Measurements from ENCODE around the gene COMT.
A peak's percentile ranks its signal among the peaks of the same experiment; 100 is the strongest.

The COMT gene

DNA sequence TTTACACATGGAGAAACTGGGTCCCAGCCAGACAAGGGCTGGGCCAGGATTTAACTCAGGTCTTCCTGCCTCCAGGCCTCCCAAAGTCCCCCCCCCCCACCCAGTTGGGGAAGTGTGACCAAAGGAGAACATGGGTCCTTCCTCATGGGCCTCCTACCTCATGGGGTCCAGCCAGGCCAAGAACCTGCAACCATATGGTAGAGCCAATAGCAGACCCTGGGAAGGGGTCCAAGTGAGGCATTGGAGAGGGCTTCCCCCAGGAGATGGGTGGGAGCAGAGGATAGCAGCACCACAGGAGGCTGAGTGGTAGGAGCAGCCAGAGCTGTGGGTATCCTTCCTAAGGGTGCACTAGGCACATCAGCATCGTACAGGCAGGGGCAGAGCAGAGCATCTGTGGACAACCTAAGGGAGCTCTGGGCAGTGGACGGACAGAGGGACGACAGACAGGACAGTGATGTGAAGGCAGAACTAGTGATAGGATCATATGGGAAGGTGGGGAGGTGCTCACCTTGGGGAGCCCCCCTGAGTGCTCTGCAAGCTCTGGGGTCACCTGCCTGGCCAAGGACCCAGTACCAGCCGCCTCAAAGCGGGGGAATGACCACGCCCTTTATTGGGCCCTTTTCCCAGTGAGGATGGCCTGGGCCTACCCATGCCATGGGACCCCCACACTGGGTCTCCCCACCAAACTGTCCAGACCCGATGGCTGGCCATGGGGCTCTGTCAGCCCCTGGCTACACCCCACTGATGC lies 70.6 kb downstream of the COMT start:
- no peak for DNase-seq (ENCODE audit: low read depth)
- no peak overlapping the region for H3K4me3 ChIP-seq (ENCODE audit: low read depth, low read length)
- TF ChIP-seq, protein P1, sequence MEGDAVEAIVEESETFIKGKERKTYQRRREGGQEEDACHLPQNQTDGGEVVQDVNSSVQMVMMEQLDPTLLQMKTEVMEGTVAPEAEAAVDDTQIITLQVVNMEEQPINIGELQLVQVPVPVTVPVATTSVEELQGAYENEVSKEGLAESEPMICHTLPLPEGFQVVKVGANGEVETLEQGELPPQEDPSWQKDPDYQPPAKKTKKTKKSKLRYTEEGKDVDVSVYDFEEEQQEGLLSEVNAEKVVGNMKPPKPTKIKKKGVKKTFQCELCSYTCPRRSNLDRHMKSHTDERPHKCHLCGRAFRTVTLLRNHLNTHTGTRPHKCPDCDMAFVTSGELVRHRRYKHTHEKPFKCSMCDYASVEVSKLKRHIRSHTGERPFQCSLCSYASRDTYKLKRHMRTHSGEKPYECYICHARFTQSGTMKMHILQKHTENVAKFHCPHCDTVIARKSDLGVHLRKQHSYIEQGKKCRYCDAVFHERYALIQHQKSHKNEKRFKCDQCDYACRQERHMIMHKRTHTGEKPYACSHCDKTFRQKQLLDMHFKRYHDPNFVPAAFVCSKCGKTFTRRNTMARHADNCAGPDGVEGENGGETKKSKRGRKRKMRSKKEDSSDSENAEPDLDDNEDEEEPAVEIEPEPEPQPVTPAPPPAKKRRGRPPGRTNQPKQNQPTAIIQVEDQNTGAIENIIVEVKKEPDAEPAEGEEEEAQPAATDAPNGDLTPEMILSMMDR (IDR thresholded peaks at IDR 0.05; ENCODE audit: control insufficient read depth, extremely low read depth, insufficient read depth): no peak

DNA sequence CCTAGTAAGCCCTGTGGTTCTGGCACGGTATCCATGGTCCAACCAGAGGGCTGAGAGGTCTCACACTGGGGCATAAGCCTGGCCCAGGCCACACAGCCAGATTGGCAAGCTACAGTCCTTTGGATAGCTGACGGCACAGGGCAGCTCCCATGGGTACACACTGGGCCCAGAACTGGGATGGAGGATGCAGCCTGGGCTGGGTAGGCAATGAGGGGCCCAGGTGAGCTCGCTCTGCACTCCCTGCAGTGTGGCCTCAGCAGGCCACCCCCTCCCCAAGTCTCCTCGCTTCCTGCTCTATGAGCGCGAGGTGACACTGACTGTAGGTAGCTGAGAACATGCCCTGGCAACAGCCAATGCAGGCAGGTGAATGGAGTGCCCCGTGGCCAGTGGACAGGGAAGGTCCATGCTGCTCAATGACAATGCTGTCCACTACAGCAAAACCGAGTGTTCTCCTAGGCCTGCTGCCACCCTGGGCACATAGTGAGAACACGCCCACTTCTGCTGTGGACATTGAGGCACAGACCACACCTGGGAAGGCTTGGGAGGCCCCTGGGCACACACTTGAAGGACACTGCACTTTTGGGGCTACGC lies 71.3 kb downstream of the COMT start:
- TF ChIP-seq, protein P1 (IDR thresholded peaks at IDR 0.05; ENCODE audit: control insufficient read depth, extremely low read depth, insufficient read depth): no peak
- DNase-seq (ENCODE audit: low read depth): no peak
- no peak overlapping the region for H3K4me3 ChIP-seq (ENCODE audit: low read depth, low read length)

DNA sequence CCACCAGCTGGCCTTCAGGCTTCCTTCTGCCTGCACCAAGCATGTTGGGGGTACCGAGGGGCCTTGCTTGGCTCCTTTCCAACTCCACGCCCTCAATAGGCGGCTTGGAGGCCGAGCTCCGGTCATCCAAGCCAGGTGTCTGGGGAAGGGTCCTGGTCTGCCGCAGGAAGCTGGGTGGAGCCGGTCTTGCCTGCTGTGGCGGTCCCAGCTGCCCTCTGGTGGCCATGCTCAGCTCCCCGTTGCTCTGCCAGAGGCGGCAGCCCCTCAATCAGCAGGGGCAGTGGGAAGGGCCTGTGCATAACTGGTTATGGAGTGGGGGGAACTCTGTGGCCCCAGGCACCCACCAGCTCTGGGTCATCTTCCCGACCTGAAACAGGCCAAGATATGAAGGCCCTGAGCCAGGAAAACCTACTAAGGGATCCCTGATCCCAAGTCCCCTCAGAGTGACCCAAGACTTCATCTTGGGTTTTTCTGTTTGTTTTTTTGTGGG lies 71.9 kb downstream of the COMT start:
- no peak overlapping the region for H3K4me3 ChIP-seq (ENCODE audit: low read depth, low read length)
- DNase-seq (ENCODE audit: low read depth): no peak
- TF ChIP-seq, protein P1 (IDR thresholded peaks at IDR 0.05; ENCODE audit: control insufficient read depth, extremely low read depth, insufficient read depth): 0 out of 2 replicates have a peak, but pooled peaks have one; percentile 11

DNA sequence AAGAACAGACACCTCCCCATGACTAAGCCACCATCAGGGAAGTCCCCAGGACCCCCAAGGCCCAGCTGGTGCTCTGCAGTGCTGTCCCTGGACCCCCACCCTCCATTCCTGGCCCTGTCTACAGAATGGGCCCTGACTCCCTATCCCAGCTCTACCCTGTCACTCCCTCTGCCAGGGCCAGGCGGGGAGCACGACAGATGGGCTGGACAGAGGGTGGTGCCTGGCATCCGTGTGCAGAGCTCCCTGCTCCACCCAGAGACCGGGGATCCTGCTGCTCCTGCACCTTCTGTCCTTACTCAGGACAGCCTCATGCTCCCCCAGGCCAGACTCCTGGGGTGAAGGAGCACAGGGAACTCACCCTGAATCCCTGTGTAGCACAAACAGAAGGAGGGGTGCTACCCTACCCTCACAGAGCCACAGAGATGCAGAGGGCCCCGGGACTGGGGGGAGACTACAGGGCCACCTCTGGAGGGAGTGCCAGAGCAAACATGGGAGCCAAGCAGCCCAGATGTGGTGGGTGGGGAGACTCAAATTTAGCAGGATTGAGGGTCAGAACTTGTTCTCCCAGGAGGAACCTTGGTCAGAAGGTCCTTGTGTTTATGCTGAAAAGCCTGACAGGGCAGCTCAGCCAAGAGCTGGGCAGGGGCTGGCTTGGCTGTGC lies 73.1 kb downstream of the COMT start:
- no peak for DNase-seq (ENCODE audit: low read depth)
- no peak overlapping the region for H3K4me3 ChIP-seq (ENCODE audit: low read depth, low read length)
- TF ChIP-seq, protein P1 (IDR thresholded peaks at IDR 0.05; ENCODE audit: control insufficient read depth, extremely low read depth, insufficient read depth): no peak

DNA sequence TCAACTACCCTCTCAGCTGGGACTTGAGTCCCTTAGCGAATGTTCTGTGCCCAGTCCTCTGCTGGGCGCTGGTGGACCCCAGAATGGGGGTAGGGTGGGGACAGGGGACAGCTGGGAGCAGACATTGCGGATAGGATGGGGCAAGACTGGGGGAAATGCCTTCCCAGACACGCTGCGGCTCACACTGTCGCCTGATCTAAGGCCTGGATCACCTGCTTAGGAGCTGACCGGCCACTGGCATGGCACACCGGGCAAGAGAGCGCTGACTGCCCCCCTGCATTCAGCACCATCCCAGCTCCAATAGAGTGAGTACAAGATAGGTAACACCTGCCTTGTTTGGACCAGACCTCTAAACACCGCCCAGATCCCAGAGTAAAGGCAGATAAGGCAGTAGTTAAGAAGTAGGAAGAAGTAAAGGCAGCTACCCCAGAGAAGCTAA lies 73.6 kb downstream of the COMT start:
- TF ChIP-seq, protein P1 (IDR thresholded peaks at IDR 0.05; ENCODE audit: control insufficient read depth, extremely low read depth, insufficient read depth): no peak
- peak overlapping the region; percentile 69 for H3K4me3 ChIP-seq (ENCODE audit: low read depth, low read length)
- no peak for DNase-seq (ENCODE audit: low read depth)

DNA sequence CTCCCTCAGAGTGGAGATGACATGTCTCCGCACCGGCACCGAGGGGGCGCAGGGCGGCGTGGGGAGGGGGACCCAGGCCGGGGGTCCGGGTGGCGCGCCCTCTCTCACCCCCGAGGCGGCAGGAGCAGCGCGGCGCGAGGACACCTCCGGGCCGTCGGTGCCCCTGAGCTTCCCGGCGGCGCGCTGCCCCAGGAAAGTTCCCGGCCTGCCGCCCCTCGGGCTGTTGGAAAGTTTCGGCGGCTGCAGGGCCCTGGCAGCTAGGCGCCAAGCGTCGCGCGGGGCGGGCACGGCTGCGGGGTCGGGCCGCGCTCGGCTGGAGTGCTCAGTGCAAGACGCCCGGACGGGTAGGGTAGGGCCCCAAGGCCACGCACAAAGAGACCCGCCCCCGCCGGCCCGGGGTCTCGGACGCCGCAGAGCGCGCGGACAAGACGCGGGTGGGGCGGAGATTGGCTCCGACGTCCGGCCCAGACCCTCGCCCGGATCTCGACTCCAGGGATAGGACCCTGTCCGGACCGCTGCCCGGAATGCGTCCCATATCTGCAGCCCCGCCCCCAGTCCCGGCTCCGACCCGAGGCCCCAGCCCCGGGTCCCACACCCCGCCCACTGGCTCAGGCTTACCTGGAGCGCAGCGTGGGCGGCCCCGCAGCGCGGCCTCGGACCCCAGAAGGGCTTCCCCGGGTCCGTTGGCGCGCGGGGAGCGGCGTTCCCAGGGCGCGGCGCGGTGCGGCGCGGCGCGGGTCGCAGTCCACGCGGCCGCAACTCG lies 74.6 kb downstream of the COMT start:
- TF ChIP-seq, protein P1 (IDR thresholded peaks at IDR 0.05; ENCODE audit: control insufficient read depth, extremely low read depth, insufficient read depth): no peak
- DNase-seq (ENCODE audit: low read depth): no peak
- peak overlapping the region; percentile 69 for H3K4me3 ChIP-seq (ENCODE audit: low read depth, low read length)
